ENCODE results near the gene GATAD2A. TPM values are rescaled to one million over a fixed set of nuclear protein-coding genes. Genes with fewer than 3 reads are reported as not detected.

GATAD2A gene
- total RNA-seq, 1 experiment from 2014 or later, result 189 TPM

DNA sequence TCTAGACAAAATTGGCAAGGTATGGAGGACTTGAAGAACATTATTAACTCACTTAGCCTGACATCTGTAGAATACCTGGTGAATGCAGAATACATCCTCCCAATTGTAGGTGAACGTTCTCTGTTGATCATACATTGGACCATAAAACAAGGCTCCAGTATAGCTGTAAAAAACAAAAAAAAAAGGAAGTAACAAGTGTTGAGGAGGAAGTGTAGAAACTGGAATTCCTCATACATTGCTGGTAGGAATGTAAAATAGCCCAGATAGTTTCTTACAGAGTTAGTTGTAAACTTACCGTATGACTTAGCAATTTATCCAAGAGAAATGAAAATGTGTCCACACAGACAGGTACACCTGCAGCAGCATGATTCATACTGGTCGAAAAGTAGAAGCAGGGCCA is 65.1 kb downstream of the GATAD2A start:
- DNase-seq, result no peak
- Histone ChIP-seq H2AK5ac (ENCODE audit: insufficient read length, low read length) (no peak overlapping the region), H4K91ac (ENCODE audit: insufficient read length, low read depth, low read length) (no peak overlapping the region), H3K14ac (ENCODE audit: insufficient read depth, low read length) (no peak overlapping the region), H4K5ac (ENCODE audit: insufficient read length, low read depth, low read length) (no peak overlapping the region), H3K9ac (ENCODE audit: extremely low read depth, insufficient read length, low read length) (no peak overlapping the region), H3K56ac (ENCODE audit: insufficient read length, low read depth, low read length) (no peak overlapping the region), H3K23me2 (ENCODE audit: insufficient read length, low read depth, low read length, poor library complexity, severe bottlenecking) (no peaks in the 10 kb centered on the region), H4K20me1 (ENCODE audit: control insufficient read depth, insufficient read depth, insufficient read length) (peaks cover 3% of the 10 kb centered on the region), H3K18ac (ENCODE audit: insufficient read length, low read depth, low read length) (no peak overlapping the region), H2BK5ac (ENCODE audit: insufficient read length, low read length) (no peak overlapping the region), H2BK12ac (ENCODE audit: insufficient read length, low read depth, low read length) (no peak overlapping the region), H3K4me2 (ENCODE audit: insufficient read depth, insufficient read length, low read length) (no peak overlapping the region), H2AFZ (ENCODE audit: low read length) (no peak overlapping the region), H4K8ac (replicated peaks; ENCODE audit: insufficient read length, low read depth, low read length) (no peak overlapping the region), H3K27me3 (ENCODE audit: insufficient read depth, low read length) (no peaks in the 10 kb centered on the region), H3K23ac (ENCODE audit: insufficient read length, low read depth, low read length) (no peak overlapping the region), H3K9me3 (ENCODE audit: control insufficient read depth, low read depth, low read length) (peaks cover 13% of the 10 kb centered on the region), H3K27ac (ENCODE audit: insufficient read length, low read depth, low read length) (no peak overlapping the region), H2BK15ac (ENCODE audit: low read depth, low read length) (no peak overlapping the region), H2BK120ac (ENCODE audit: low read depth, low read length, poor library complexity, severe bottlenecking) (no peak overlapping the region), H3K4ac (ENCODE audit: low read depth, low read length) (no peak overlapping the region), H3K79me1 (ENCODE audit: insufficient read depth, low read depth, low read length, poor library complexity, severe bottlenecking) (no peaks in the 10 kb centered on the region), H3K79me2 (ENCODE audit: insufficient read depth, low read length) (peaks cover 3% of the 10 kb centered on the region; the same call in 1 of the 2 replicates), H3T11ph (ENCODE audit: low read length) (no peak overlapping the region), H2BK20ac (ENCODE audit: low read depth, low read length, poor library complexity, severe bottlenecking) (no peak overlapping the region), H3K4me1 (ENCODE audit: insufficient read depth, low read length) (peaks cover 8% of the 10 kb centered on the region)
- H3K36me3 Mint-ChIP-seq (ENCODE audit: insufficient read depth in 1 of 3, low read depth in 3 of 3), result peaks cover 37 to 59% (median 45%) of the 10 kb centered on the region in 3 experiments
- no peak overlapping the region for H3K4me3 Mint-ChIP-seq
- peaks cover 20 to 26% of the 10 kb centered on the region in 2 experiments for H3K4me1 Mint-ChIP-seq
- no peak overlapping the region; a peak in 1 of 7 replicates for H3K27ac Mint-ChIP-seq
- no peaks in the 10 kb centered on the region for H3K27me3 Mint-ChIP-seq (ENCODE audit: low read depth)
- WGBS (ENCODE audit: extremely low coverage, insufficient read length, low lambda C conversion rate), result no CpG with 5 or more reads among the region's 3 CpGs
- no peak for TF ChIP-seq CTCF (conservative IDR thresholded peaks at IDR 0.05)
- H3K9me3 Mint-ChIP-seq, result peaks cover 26 to 31% of the 10 kb centered on the region in 2 experiments
